ENCODE results near the gene ZSWIM5.
A peak's percentile ranks its signal among the peaks of the same experiment; 100 is the strongest.

The ZSWIM5 gene

DNA sequence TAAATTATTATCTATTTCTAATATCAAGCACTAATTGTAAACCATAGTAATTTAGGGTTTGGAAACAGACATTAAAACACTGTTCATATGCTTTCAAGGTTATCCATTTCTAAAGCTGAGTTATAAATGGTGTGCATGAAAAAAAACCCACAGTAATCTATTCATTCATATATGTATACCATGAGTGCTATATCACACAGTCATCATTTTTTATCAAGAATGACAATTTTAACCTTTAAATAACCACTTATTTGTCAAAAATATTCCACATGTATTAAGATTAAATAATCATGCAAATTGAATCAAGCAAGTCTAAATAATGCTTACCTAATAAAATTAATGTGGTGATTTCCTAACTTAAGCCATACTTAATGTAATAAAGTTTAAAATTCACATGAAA, 6.0 kb downstream of the ZSWIM5 start (continued):
- TF ChIP-seq, protein P1, sequence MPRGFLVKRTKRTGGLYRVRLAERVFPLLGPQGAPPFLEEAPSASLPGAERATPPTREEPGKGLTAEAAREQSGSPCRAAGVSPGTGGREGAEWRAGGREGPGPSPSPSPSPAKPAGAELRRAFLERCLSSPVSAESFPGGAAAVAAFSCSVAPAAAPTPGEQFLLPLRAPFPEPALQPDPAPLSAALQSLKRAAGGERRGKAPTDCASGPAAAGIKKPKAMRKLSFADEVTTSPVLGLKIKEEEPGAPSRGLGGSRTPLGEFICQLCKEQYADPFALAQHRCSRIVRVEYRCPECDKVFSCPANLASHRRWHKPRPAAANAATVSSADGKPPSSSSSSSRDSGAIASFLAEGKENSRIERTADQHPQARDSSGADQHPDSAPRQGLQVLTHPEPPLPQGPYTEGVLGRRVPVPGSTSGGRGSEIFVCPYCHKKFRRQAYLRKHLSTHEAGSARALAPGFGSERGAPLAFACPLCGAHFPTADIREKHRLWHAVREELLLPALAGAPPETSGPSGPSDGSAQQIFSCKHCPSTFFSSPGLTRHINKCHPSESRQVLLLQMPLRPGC (tag by site-specific recombination; IDR thresholded peaks at IDR 0.05) = no peak
- TF ChIP-seq ZNF248 (tag by site-specific recombination; IDR thresholded peaks at IDR 0.05) = no peak
- TF ChIP-seq ZNF350 (tag by site-specific recombination; IDR thresholded peaks at IDR 0.05) = no peak
- TF ChIP-seq, protein P2, sequence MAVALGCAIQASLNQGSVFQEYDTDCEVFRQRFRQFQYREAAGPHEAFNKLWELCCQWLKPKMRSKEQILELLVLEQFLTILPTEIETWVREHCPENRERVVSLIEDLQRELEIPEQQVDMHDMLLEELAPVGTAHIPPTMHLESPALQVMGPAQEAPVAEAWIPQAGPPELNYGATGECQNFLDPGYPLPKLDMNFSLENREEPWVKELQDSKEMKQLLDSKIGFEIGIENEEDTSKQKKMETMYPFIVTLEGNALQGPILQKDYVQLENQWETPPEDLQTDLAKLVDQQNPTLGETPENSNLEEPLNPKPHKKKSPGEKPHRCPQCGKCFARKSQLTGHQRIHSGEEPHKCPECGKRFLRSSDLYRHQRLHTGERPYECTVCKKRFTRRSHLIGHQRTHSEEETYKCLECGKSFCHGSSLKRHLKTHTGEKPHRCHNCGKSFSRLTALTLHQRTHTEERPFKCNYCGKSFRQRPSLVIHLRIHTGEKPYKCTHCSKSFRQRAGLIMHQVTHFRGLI (tag by site-specific recombination; IDR thresholded peaks at IDR 0.05) = no peak
- no peak for TF ChIP-seq ZBTB20 (tag by site-specific recombination; IDR thresholded peaks at IDR 0.05)

DNA sequence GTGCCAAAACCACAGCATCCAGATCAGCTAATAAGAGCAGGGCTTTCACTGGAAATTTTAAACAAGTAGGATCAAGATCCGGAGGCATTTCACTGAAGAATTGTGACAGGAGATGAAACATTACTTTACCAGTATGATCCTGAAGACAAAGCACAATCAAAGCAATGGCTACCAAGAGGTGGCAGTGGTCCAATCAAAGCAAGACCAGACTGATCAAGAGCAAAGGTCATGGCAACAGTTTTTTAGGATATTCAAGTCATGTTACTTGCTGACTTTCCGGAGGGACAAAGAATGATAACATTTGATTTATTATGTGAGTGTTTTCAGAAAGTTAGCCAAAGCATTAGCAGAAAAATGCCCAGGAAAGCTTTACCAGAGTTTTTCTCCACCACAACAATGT, 8.2 kb downstream of the ZSWIM5 start:
- H3K27ac ChIP-seq (ENCODE audit: extremely low read depth, low read depth, low read length) = no peak overlapping the region
- H3K36me3 ChIP-seq (ENCODE audit: control insufficient read depth in 2 of 2, insufficient read depth in 1 of 2, low read length in 2 of 2) = no peaks in the 10 kb centered on the region
- ChIA-PET CTCF (interaction anchor here (0.6 kb wide), 1 partner anchor 76 kb away, joined by 3 read pairs; no protein-coding TSS in a partner anchor), POLR2A (no interaction called here)
- peaks cover 8% of the 10 kb centered on the region for H3K4me1 ChIP-seq (ENCODE audit: control insufficient read depth, insufficient read depth, low read length)
- TF ChIP-seq ZNF146 (tag by site-specific recombination; IDR thresholded peaks at IDR 0.05) (no peak), ZNF23 (tag by site-specific recombination; IDR thresholded peaks at IDR 0.05; ENCODE audit: borderline replicate concordance) (no peak), ZNF558 (tag by site-specific recombination; IDR thresholded peaks at IDR 0.05) (no peak), SETDB1 (IDR thresholded peaks at IDR 0.05; ENCODE audit: insufficient read length, low read length) (peak; percentile 87), ZNF596 (tag by site-specific recombination; IDR thresholded peaks at IDR 0.05) (no peak)
- TF ChIP-seq, protein P3, sequence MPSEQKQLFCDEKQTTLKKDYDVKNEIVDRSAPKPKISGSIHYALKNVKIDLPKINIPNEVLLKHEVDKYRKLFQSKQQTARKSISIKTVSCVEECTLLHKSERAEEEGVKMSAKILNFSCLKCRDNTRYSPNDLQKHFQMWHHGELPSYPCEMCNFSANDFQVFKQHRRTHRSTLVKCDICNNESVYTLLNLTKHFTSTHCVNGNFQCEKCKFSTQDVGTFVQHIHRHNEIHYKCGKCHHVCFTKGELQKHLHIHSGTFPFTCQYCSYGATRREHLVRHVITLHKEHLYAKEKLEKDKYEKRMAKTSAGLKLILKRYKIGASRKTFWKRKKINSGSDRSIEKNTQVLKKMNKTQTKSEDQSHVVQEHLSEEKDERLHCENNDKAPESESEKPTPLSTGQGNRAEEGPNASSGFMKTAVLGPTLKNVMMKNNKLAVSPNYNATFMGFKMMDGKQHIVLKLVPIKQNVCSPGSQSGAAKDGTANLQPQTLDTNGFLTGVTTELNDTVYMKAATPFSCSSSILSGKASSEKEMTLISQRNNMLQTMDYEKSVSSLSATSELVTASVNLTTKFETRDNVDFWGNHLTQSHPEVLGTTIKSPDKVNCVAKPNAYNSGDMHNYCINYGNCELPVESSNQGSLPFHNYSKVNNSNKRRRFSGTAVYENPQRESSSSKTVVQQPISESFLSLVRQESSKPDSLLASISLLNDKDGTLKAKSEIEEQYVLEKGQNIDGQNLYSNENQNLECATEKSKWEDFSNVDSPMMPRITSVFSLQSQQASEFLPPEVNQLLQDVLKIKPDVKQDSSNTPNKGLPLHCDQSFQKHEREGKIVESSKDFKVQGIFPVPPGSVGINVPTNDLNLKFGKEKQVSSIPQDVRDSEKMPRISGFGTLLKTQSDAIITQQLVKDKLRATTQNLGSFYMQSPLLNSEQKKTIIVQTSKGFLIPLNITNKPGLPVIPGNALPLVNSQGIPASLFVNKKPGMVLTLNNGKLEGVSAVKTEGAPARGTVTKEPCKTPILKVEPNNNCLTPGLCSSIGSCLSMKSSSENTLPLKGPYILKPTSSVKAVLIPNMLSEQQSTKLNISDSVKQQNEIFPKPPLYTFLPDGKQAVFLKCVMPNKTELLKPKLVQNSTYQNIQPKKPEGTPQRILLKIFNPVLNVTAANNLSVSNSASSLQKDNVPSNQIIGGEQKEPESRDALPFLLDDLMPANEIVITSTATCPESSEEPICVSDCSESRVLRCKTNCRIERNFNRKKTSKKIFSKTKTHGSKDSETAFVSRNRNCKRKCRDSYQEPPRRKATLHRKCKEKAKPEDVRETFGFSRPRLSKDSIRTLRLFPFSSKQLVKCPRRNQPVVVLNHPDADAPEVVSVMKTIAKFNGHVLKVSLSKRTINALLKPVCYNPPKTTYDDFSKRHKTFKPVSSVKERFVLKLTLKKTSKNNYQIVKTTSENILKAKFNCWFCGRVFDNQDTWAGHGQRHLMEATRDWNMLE (tag by site-specific recombination; conservative IDR thresholded peaks at IDR 0.05; ENCODE audit: low read depth) = 0 out of 2 replicates have a peak, but pooled peaks have one; percentile 22
- H3K9me3 ChIP-seq (ENCODE audit: control insufficient read depth, insufficient read depth, low read depth, low read length) = no peaks in the 10 kb centered on the region
- H3K4me3 ChIP-seq (ENCODE audit: low read depth, low read length) = no peak overlapping the region

DNA sequence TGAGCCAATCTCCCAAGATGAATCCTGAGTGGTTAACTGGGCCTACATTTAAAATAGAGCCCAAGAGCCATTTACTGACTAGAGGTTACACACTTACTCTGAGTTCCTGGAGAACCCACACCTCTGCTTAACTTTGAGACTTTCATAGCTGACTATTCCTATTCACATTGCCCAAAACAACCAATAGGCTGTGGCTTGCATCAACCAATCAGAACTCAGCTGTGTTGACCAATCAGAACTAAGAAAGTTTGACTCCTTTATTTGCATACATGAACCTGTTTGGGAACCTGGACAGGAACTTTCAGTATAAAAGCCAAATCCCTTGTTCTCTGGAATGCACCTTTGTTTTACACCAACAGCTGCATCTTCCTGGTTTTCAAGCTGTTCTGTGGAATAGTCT, 9.5 kb downstream of the ZSWIM5 start:
- Histone ChIP-seq H3K9me3 (ENCODE audit: control insufficient read depth, insufficient read depth, low read depth, low read length) (no peaks in the 10 kb centered on the region), H3K4me3 (ENCODE audit: low read depth, low read length) (no peak overlapping the region), H3K27ac (ENCODE audit: extremely low read depth, low read depth, low read length) (no peak overlapping the region), H3K4me1 (ENCODE audit: control insufficient read depth, insufficient read depth, low read length) (no peaks in the 10 kb centered on the region), H3K36me3 (ENCODE audit: control insufficient read depth in 2 of 2, insufficient read depth in 1 of 2, low read length in 2 of 2) (no peaks in the 10 kb centered on the region)
- CTCF ChIA-PET = interaction anchor here (0.7 to 1.0 kb wide), 2 partner anchors 109 to 818 kb away, joined by 3 read pairs; no protein-coding TSS in a partner anchor
- TF ChIP-seq ZNF175 (tag by site-specific recombination; IDR thresholded peaks at IDR 0.05) = no peak
- TF ChIP-seq GLI4 (tag by site-specific recombination; IDR thresholded peaks at IDR 0.05) = no peak
- POLR2A ChIA-PET = no interaction called here

Measured in HEK293 (cell line).